SH-SY5Y (cell line): ENCODE measurements around the gene TMEM91.

ENCODE experiments used
- GATA2 ChIP-seq: IDR thresholded peaks from 2 replicates; pipeline ENCODE4 v1.6.1; 2011; ENCODE audit warnings: mild to moderate bottlenecking, low read depth, low read length
- GATA3 ChIP-seq: IDR thresholded peaks from 2 replicates; pipeline ENCODE4 v1.6.1; 2011; ENCODE audit warnings: low read depth, mild to moderate bottlenecking, low read length, moderate library complexity

TMEM91 gene

GRCh38 chr19:41386442-41386841 lies 10.1 kb downstream of the TMEM91 start:
- TF ChIP-seq GATA3 (no peak), GATA2 (no peak)

GRCh38 chr19:41391618-41392017 lies 15.3 kb downstream of the TMEM91 start:
- no peak for TF ChIP-seq GATA2
- TF ChIP-seq GATA3 = no peak

GRCh38 chr19:41392775-41393174 lies 16.4 kb downstream of the TMEM91 start:
- TF ChIP-seq GATA3 (no peak), GATA2 (no peak)

DNA sequence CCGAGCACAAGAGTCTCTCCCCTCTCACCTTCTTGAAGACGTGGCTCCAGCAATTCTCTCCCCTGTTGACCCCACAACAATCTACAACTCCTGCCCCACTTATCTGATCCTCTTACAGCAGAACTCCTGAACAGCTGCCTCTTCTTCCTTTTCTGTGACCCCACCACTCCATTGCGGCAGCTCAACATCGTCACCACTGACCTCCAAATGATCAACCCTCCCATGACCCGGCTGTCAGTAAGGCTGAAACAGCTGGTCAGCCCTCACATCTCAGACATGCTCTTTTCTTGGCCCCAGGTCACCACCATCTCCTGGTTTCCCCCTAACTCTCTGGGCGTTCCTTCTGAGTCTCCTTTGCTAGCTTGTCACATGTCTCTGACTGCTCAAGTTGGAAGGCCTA lies 19.0 kb downstream of the TMEM91 start:
- TF ChIP-seq GATA2 (no peak), GATA3 (no peak)

GRCh38 chr19:41397086-41398049 lies 21.0 kb downstream of the TMEM91 start, which contains the start of the genes BCKDHA and EXOSC5:
Gene BCKDHA (plus strand): TSS chr19:41397818. CDS start chr19:41397828, 10 bp downstream.
Gene EXOSC5 (minus strand): TSS chr19:41397359. CDS start chr19:41397328, 31 bp downstream.
- no peak; the same call in 1 of the 2 replicates for TF ChIP-seq GATA2
- no peak for TF ChIP-seq GATA3

- no peak for TF ChIP-seq GATA2
- no peak for TF ChIP-seq GATA3
Measured at GRCh38 chr19:41398050-41398418, 21.7 kb downstream of the TMEM91 start.

- TF ChIP-seq GATA2 (no peak), GATA3 (no peak)
Measured at GRCh38 chr19:41398598-41398997, 22.3 kb downstream of the TMEM91 start.

DNA sequence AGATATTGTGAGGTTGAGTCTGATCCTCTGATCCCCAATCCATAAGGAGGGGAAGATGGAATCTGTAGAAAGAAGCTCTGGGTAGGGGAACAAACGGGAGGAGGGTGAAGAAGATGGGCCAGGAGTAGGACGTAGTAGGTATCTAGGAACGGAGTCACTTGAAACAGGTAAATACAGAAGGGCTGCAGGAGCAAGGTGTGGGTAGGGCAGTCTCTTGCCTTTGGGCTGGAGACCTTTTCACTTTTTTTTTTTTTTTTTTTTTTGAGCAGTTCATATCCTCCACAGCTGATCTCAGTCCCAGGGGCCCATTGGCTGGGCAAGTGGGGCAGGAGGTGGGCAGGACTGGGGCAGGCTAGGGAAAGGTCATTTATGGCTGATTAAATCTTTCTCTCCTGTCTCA lies 22.8 kb downstream of the TMEM91 start:
- TF ChIP-seq GATA2 (no peak), GATA3 (no peak)

DNA sequence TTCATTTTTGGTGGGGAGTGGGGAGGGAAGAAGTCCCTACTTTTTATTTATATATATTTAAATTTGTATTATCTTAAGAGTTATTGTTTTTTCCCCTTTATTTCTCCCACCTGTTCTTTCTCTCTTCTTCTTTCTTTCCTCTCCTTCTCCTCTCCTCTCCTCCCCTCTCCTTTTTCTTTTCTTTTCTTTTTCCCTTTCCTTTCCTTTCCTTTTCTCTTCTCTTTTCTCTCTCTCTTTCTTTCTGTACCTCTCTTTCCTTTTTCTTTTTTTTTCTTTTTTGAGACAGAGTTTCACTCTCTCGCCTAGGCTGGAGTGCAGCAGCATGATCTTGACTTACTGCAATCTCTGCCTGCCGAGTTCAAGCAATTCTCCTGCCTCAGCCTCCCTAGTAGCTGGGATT lies 23.2 kb downstream of the TMEM91 start:
- TF ChIP-seq GATA2 (no peak), GATA3 (no peak)

GRCh38 chr19:41401483-41401882 lies 25.1 kb downstream of the TMEM91 start:
- TF ChIP-seq GATA3 (no peak), GATA2 (no peak)

- no peak for TF ChIP-seq GATA2
- no peak for TF ChIP-seq GATA3
Measured at GRCh38 chr19:41402010-41402409, 25.7 kb downstream of the TMEM91 start.

GRCh38 chr19:41403181-41403970 lies 27.0 kb downstream of the TMEM91 start:
- TF ChIP-seq GATA3 = no peak
- no peak for TF ChIP-seq GATA2

DNA sequence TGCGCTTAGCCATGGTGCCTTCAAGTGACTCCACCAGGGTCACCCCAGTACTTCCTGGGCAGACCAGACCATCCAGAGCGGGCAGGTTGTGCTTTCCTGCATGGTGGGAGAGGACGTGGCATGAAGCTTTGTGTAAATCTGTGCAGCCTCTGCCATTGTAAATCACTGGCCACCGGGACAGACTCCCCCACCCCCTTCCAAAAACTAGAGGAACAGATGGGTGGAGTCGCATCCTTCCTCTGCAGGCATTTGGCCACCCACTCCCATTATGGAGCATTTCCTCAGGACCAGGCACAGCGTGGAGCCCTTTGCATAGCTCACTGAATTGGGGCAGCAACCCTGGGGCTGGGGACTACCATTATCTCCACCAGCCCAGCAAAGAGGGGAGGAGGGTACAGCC lies 29.4 kb downstream of the TMEM91 start:
- TF ChIP-seq GATA2 = no peak

DNA sequence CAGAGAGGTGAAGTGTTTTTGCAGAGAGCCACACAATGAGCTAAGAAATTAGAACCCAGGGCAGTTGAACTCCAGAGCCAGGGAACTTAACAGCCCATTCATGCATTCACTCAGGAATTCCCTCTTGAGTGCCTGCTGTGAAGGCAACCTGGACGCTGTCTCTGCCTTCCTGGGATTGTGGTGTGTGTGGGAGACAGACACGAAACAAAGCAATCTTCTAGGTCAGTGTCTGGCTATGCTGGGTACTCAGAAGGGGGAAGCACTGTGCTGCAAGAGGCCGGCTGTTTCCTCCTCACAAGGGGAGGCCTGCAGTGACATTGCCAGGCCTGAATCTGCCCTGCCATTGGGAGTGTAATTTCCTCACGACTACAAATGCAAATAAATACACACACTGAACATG lies 30.9 kb downstream of the TMEM91 start:
- no peak for TF ChIP-seq GATA2
- no peak for TF ChIP-seq GATA3
